Fibroblast of mammary gland (primary cell): ENCODE data around the gene AIF1L.

ENCODE experiments used
- DNase-seq: peaks from one replicate; pipeline ENCODE4 v3.0.0-alpha.2; 2010; ENCODE audit warnings: low read depth
- H3K4me3 ChIP-seq: 2 replicates; pipeline ENCODE4 v1.5.1; 2011; ENCODE audit warnings: low read depth, mild to moderate bottlenecking, low read length, moderate library complexity; ENCODE audit not compliant: control insufficient read depth
- CTCF ChIP-seq: conservative IDR thresholded peaks from 2 replicates; pipeline ENCODE4 v1.5.1; 2011; ENCODE audit warnings: low read depth, low read length, inconsistent platforms; ENCODE audit not compliant: control insufficient read depth, insufficient read depth

AIF1L gene

GRCh38 chr9:131116281-131117120 is 20.2 kb downstream of the AIF1L start:
- no peak for TF ChIP-seq CTCF

GRCh38 chr9:131117121-131117761 is 20.9 kb downstream of the AIF1L start:
- no peak for TF ChIP-seq CTCF
- H3K4me3 ChIP-seq, result no peak overlapping the region
- no peak for DNase-seq

More at GRCh38 chr9:131116281-131117120, 20.2 kb downstream of the AIF1L start:
- H3K4me3 ChIP-seq, result no peak overlapping the region
- DNase-seq, result no peak

- no peak for DNase-seq
- TF ChIP-seq CTCF, result no peak
- H3K4me3 ChIP-seq, result no peak overlapping the region
Measured at GRCh38 chr9:131117762-131118145, 21.4 kb downstream of the AIF1L start.

GRCh38 chr9:131119600-131119999 is 23.3 kb downstream of the AIF1L start:
- no peak for TF ChIP-seq CTCF
- H3K4me3 ChIP-seq, result no peak overlapping the region
- DNase-seq, result no peak

- no peak for DNase-seq
- H3K4me3 ChIP-seq, result no peak overlapping the region
- no peak for TF ChIP-seq CTCF
Measured at GRCh38 chr9:131120620-131121228, 24.4 kb downstream of the AIF1L start.

- no peak for TF ChIP-seq CTCF
- H3K4me3 ChIP-seq, result no peak overlapping the region
- no peak for DNase-seq
Measured at GRCh38 chr9:131121346-131121745, 25.0 kb downstream of the AIF1L start.
